HEK293T (cell line): ENCODE data around the gene CCSER1.

Experiments
- FOXK2 ChIP-seq: fragments of 450-650 bp; IDR thresholded peaks from 2 replicates; pipeline ENCODE4 v1.6.1; 2016; ENCODE audit warnings: mild to moderate bottlenecking
- HDGF ChIP-seq: fragments of 450-650 bp; IDR thresholded peaks from 2 replicates; pipeline ENCODE4 v1.6.1; 2017; ENCODE audit warnings: antibody characterized with exemption, borderline replicate concordance
- SP1 ChIP-seq: fragments of 450-650 bp; IDR thresholded peaks from 2 replicates; pipeline ENCODE4 v1.6.1; 2017
- TARDBP ChIP-seq: fragments of 450-650 bp; IDR thresholded peaks from 2 replicates; pipeline ENCODE4 v1.6.1; 2016

DNA sequence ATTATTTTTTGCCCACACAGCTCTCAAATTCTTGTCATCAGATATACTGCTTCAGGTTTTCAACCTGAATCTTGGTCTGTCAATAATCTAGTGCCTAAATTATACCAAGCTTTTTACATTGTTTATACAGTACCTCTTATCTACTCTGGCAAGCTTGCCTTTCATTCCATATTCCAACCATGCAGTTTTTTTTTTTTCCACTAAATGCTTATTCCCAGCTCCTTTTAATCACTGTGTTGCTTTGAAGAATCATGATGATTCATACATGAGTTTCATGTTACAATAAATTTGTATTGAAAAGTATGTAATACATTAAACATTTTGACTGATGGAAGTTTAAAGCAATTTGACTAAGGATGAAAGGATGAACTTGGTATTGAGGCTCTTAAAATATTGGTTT, 949.0 kb downstream of the CCSER1 start:
- no peak for TF ChIP-seq FOXK2
- no peak for TF ChIP-seq TARDBP
- TF ChIP-seq HDGF: no peak
- no peak for TF ChIP-seq SP1
